Pancreas (tissue), 10 donors: ENCODE measurements around the gene GFRA1. TPM values are rescaled to one million over a fixed set of nuclear protein-coding genes. Genes with fewer than 3 reads are reported as not detected.

Experiments used
- ATAC-seq, 4 donors: fragments of 200-7000 bp; cut with Tn5 transposase; one replicate each; pipeline versions ENCODE4 v1.8.0 to v1.9.1; 2020; ENCODE audit warnings: mild to moderate bottlenecking in 4 of 4, moderate library complexity in 4 of 4
- DNase-seq, 6 donors: peaks; one replicate each; pipeline ENCODE4 v3.0.0-alpha.2; 2020
- FAIRE-seq: peaks from 2 replicates; lab custom pipeline; 2012; peaks lifted over from hg19 to GRCh38; lab: Jason Lieb, UNC
- H3K27ac ChIP-seq, 4 donors: fragments of 200-600 bp; sonication (generic); 1 replicate in 3 of 4; 2 replicates in 1 of 4; pipeline versions ENCODE4 v1.5.0 to v1.8.0; 2020
- H3K27me3 ChIP-seq, 4 donors: fragments of 200-600 bp; one replicate each; pipeline ENCODE4 v1.8.0; 2021
- H3K36me3 ChIP-seq, 3 donors: fragments of 200-600 bp; sonication (generic) in 1 of 3; one replicate each; pipeline versions ENCODE4 v1.5.0 to v1.8.0; 2020 to 2021
- H3K4me1 ChIP-seq, 3 donors: fragments of 200-600 bp; one replicate each; pipeline ENCODE4 v1.8.0; 2021
- H3K4me3 ChIP-seq, 4 donors: fragments of 200-600 bp; sonication (generic) in 2 of 4; one replicate each; pipeline versions ENCODE4 v1.5.0 to v1.8.0; 2020 to 2021
- H3K9me3 ChIP-seq, 4 donors: fragments of 200-600 bp; one replicate each; pipeline ENCODE4 v1.8.0; 2021
- WGBS, 2 donors: extraction: QIAGEN DNeasy Blood & Tissue Kit; methylation state at CpG; one replicate each; pipeline ENCODE4 v1.1.7; 2013; 5-methylcytosine and 5-hydroxymethylcytosine counted together
- intact Hi-C, 3 donors: fragments of 100-400 bp; cut with DNase I; formaldehyde crosslinking; loops; one replicate each; pipeline versions ENCODE4 v1.11.1 to v1.14.2; 2022
- polyA plus RNA-seq, 2 donors: library from polyadenylated mRNA; stranded (reverse); fragments of 200-250 nt; gene quantifications; one replicate each; pipeline ENCODE4 v1.2.3, GENCODE V29; 2013
- total RNA-seq, 6 donors: library from RNA; stranded (reverse); fragmentation: NEBNext Ultra II Directional in 4 of 6; extraction: Animal tissue kit (Norgen Biotek cat#: 25700) in 4 of 6; gene quantifications; one replicate each; pipeline versions ENCODE4 v1.2.1 to v1.2.4, GENCODE V29; 2021 to 2023
- TF ChIP-seq, protein P1 (sequence below), 4 donors: fragments of 200-600 bp; sonication (generic) in 3 of 4; IDR thresholded peaks; one replicate each; pipeline versions ENCODE4 v1.5.0 to v1.8.0; 2021; ENCODE audit warnings: antibody characterized with exemption in 4 of 4
- donor health status: healthy with polysubstance abuse.
- donor health status: DM: no; HTN: no; CAD: no; lungs with moderate emphysema.
- donor health status: DM: no; HTN: no; CAD: no.
- donor health status: control.
- donor health status: control.
- donor health status: Bipolar disorder and iron deficiency.
- donor health status: DM: yes; HTN: yes; CAD: no.
- donor health status: DM: no; HTN: no; CAD: no.
- donor health status: DM: no; HTN: no; CAD: no.
- donor health status: DM: yes; HTN: yes; CAD: no.

Gene GFRA1
- total and polyA plus RNA-seq, 8 donors: 0.61 to 4.4 (median 1.3) TPM

DNA sequence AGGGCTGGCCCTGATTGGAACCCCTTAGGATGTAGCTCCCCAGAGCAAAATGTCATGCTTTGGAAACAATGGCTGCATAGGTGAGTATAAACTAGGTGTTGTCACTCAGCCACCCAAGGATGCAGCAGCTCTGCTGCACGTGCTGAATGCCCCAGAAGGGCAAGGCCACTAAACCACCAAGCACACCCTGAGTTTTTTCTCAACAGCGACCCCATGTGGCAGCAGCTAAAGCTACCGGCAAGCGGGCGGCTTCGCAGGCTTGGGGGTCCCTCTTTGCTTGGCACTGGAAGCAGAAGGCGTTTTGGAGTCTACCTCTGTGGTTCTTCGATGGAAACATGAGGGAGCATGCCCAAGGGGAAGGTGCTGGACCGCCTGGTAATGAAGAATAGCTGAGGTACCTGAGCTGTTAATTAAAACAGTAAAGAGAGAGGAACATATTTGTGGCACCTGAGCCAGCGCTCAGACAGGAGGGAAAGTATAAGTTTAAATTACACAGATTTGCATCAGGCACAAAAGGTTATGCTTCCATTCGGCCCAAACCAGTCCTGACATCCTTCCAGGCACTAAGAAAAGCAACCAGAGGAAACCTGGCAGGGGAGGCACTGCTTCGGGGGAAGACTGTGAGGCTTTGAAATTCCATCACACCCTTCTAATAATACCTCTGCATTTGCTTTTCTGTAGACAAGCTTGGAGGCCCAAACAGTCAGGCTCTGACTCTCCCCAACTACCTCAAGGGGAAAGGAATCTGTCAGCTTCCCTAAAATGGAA, 152.1 kb downstream of the GFRA1 start:
- H3K4me1 ChIP-seq: no peaks in the 10 kb centered on the region
- WGBS, 2 donors: 68 to 71% methylated on average over 12 of the region's 12 CpGs
- no peaks in the 10 kb centered on the region for H3K9me3 ChIP-seq
- intact Hi-C loops: no loop called here
- DNase-seq: no peak
- no peak overlapping the region for H3K4me3 ChIP-seq
- no peaks in the 10 kb centered on the region for H3K36me3 ChIP-seq
- no peak overlapping the region for H3K27ac ChIP-seq
- TF ChIP-seq, protein P1, sequence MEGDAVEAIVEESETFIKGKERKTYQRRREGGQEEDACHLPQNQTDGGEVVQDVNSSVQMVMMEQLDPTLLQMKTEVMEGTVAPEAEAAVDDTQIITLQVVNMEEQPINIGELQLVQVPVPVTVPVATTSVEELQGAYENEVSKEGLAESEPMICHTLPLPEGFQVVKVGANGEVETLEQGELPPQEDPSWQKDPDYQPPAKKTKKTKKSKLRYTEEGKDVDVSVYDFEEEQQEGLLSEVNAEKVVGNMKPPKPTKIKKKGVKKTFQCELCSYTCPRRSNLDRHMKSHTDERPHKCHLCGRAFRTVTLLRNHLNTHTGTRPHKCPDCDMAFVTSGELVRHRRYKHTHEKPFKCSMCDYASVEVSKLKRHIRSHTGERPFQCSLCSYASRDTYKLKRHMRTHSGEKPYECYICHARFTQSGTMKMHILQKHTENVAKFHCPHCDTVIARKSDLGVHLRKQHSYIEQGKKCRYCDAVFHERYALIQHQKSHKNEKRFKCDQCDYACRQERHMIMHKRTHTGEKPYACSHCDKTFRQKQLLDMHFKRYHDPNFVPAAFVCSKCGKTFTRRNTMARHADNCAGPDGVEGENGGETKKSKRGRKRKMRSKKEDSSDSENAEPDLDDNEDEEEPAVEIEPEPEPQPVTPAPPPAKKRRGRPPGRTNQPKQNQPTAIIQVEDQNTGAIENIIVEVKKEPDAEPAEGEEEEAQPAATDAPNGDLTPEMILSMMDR (IDR thresholded peaks at IDR 0.05): no peak
- H3K27me3 ChIP-seq: no peaks in the 10 kb centered on the region
- no peak for FAIRE-seq
- ATAC-seq: no peak

DNA sequence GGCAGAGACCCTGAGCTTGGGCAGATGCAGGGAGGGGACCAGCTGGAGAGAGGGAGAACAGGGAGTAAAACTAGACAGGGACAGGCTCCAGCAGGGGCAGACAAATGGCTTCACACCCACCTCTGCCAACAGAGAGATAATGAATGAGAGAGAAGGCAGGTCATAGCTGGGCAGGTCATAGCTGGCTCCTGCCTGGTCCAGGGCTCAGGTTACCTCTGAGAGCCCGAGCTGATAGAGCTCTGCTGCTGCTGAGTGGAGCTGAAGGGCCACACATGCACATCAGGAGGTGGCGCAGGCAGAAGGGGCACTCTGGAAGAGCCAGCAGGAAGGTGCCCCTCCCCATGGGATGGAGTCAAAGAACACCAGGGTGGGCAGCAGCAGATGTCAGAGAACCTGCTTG, 154.2 kb downstream of the GFRA1 start:
- Histone ChIP-seq H3K4me1 (no peaks in the 10 kb centered on the region), H3K36me3 (no peaks in the 10 kb centered on the region), H3K4me3 (no peak overlapping the region), H3K27me3 (no peaks in the 10 kb centered on the region), H3K27ac (no peak overlapping the region), H3K9me3 (no peaks in the 10 kb centered on the region)
- DNase-seq (no peak), ATAC-seq (no peak), FAIRE-seq (no peak)
- 69 to 73% methylated on average over 2 of the region's 2 CpGs for WGBS, 2 donors
- TF ChIP-seq, protein P1 (IDR thresholded peaks at IDR 0.05): no peak
- intact Hi-C loops: no loop called here

DNA sequence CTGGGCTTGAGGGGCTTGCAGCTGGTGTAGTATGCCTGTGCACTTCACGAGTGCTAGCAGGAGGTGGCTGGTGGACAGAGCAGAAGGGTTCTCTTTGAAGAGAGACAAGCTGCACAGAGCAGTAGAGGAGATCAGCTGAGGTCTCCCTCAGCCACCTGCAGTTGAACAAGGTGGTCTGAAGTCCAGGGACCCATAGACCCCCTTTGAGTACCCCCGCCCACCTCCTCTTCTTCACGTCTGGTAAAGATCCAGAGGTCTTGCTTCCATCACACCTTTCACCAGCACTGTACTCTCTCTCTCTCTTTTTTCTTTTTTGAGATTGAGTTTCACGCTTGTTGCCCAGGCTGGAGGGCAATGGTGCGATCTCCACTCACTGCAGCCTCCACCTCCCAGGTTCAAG, 157.2 kb downstream of the GFRA1 start:
- WGBS, 2 donors: 88 to 89% methylated on average over 5 of the region's 5 CpGs
- Histone ChIP-seq H3K9me3 (no peaks in the 10 kb centered on the region), H3K27me3 (no peaks in the 10 kb centered on the region), H3K36me3 (no peaks in the 10 kb centered on the region), H3K27ac (no peak overlapping the region), H3K4me3 (no peak overlapping the region), H3K4me1 (no peaks in the 10 kb centered on the region)
- intact Hi-C loops: no loop called here
- no peak for DNase-seq
- FAIRE-seq: no peak
- TF ChIP-seq, protein P1 (IDR thresholded peaks at IDR 0.05): no peak
- ATAC-seq: no peak

DNA sequence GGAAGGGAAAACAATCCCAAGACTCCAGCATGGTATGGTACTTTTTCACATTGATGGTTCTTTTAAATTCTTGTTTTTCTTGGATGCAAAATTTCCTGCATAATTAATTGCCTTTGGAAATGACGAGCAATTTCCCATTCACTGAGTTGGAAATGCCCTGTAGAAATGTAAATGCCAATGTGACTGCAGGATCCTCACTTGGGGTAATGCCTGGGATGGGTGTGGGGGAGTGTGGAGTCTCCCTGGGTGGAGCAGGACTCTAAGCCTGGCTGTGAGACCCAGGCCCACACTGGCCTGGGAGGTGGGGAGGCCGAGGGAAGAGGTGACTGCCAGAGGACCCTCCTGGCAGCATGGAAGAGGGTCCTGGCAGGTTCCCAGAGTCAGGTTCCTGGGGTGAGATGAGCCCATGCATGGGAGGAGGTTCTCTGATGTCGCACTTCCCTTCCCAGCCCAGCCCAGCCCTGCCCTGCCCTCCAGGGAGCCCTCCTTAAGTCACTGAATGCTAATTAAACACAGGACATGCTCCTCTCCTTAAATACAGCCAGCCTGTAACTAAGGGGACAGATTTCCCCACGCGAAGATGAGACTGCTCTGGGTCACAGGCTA, 157.9 kb downstream of the GFRA1 start:
- FAIRE-seq: no peak
- intact Hi-C loops: no loop called here
- TF ChIP-seq, protein P1 (IDR thresholded peaks at IDR 0.05): no peak
- ATAC-seq: no peak
- H3K9me3 ChIP-seq: no peaks in the 10 kb centered on the region
- DNase-seq: no peak
- no peaks in the 10 kb centered on the region for H3K36me3 ChIP-seq
- whole genome bisulfite sequencing, 2 donors: 74 to 77% methylated on average over 5 of the region's 5 CpGs
- no peaks in the 10 kb centered on the region for H3K4me1 ChIP-seq
- H3K27me3 ChIP-seq: no peaks in the 10 kb centered on the region
- H3K4me3 ChIP-seq: no peak overlapping the region
- H3K27ac ChIP-seq: no peak overlapping the region
